Measurements from ENCODE around the gene ZDHHC13.

ZDHHC13 gene

DNA sequence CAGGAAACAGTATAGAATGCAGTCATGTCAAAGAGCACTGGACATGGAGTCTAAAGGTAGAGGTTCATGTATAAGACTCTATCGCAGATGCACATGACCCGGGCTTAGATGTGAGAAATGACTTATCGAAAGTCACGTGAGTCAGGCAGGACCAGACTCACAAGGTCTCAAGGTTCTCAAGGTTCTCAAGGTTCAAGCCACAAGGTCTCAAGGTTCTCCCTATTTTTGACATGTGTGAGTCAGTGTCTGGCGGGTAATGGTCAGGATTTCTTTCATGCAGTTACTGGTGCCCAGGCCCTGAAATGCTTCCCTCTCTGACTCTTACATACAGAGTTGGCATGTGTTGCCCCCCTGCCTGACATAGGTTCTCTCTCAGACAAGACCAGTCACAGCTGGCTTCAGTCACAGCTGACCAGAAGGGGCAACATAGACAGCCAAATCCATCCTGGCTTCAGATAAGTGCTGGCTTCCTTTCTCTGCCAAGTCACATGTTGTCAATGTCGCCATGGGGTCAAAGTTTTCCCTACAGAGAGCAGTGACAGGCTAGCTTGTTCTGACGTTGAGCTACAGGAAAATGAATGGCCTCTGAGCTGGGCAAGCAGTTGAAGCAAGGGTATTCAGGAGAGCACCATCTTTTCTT lies 74.7 kb downstream of the ZDHHC13 start:
- TF ChIP-seq POLR2AphosphoS5 (IDR thresholded peaks at IDR 0.05; ENCODE audit: low read depth, low read length) (no peak), FOXP2 (optimal IDR thresholded peaks at IDR 0.05; ENCODE audit: borderline replicate concordance, extremely low read depth, extremely low read length, insufficient read depth) (no peak), SIN3A (IDR thresholded peaks at IDR 0.05; ENCODE audit: borderline replicate concordance, insufficient read depth, low read length) (no peak), TAF1 (IDR thresholded peaks at IDR 0.05; ENCODE audit: borderline replicate concordance, insufficient read depth, low read length) (no peak), REST (IDR thresholded peaks at IDR 0.05; ENCODE audit: insufficient read depth in 1 of 2, low read depth in 2 of 2, low read length in 2 of 2) (no peak)

GRCh38 chr11:19193916-19194315 lies 76.9 kb downstream of the ZDHHC13 start:
- TF ChIP-seq SIN3A (IDR thresholded peaks at IDR 0.05; ENCODE audit: borderline replicate concordance, insufficient read depth, low read length) (no peak), REST (IDR thresholded peaks at IDR 0.05; ENCODE audit: insufficient read depth in 1 of 2, low read depth in 2 of 2, low read length in 2 of 2) (no peak), TAF1 (IDR thresholded peaks at IDR 0.05; ENCODE audit: borderline replicate concordance, insufficient read depth, low read length) (no peak), FOXP2 (optimal IDR thresholded peaks at IDR 0.05; ENCODE audit: borderline replicate concordance, extremely low read depth, extremely low read length, insufficient read depth) (no peak), POLR2AphosphoS5 (IDR thresholded peaks at IDR 0.05; ENCODE audit: low read depth, low read length) (no peak)

GRCh38 chr11:19194620-19195308 lies 77.8 kb downstream of the ZDHHC13 start:
- TF ChIP-seq REST (IDR thresholded peaks at IDR 0.05; ENCODE audit: insufficient read depth in 1 of 2, low read depth in 2 of 2, low read length in 2 of 2) = no peak
- TF ChIP-seq POLR2AphosphoS5 (IDR thresholded peaks at IDR 0.05; ENCODE audit: low read depth, low read length) = no peak
- TF ChIP-seq SIN3A (IDR thresholded peaks at IDR 0.05; ENCODE audit: borderline replicate concordance, insufficient read depth, low read length) = no peak
- no peak for TF ChIP-seq FOXP2 (optimal IDR thresholded peaks at IDR 0.05; ENCODE audit: borderline replicate concordance, extremely low read depth, extremely low read length, insufficient read depth)
- no peak for TF ChIP-seq TAF1 (IDR thresholded peaks at IDR 0.05; ENCODE audit: borderline replicate concordance, insufficient read depth, low read length)

DNA sequence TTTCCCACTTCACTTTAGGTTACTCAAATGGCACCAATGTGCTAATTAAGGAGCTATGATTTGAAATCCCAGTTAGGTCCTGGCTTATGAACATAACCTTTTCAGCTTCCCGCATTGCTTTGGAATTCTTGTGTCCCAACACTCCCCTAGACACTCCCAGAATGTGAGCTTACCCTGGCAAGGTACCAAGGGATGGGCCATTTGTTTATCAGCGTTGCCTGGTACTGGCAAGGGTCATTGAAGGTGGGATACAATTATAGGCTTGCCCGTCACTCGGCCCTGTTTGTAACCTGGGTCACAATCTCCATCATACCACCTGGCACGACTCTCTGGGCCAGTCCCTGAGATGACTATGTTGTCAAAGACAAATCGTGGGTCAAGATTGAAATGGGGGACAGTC lies 79.5 kb downstream of the ZDHHC13 start:
- no peak for TF ChIP-seq SIN3A (IDR thresholded peaks at IDR 0.05; ENCODE audit: borderline replicate concordance, insufficient read depth, low read length)
- no peak for TF ChIP-seq TAF1 (IDR thresholded peaks at IDR 0.05; ENCODE audit: borderline replicate concordance, insufficient read depth, low read length)
- no peak for TF ChIP-seq REST (IDR thresholded peaks at IDR 0.05; ENCODE audit: insufficient read depth in 1 of 2, low read depth in 2 of 2, low read length in 2 of 2)
- TF ChIP-seq FOXP2 (optimal IDR thresholded peaks at IDR 0.05; ENCODE audit: borderline replicate concordance, extremely low read depth, extremely low read length, insufficient read depth) = no peak
- no peak for TF ChIP-seq POLR2AphosphoS5 (IDR thresholded peaks at IDR 0.05; ENCODE audit: low read depth, low read length)

All from PFSK-1 (cell line).